GM19043 (cell line): ENCODE results near the gene EDEM3.

Experiments used
- ATAC-seq: cut with Tn5 transposase; IDR thresholded peaks from one replicate; pipeline ENCODE4 v1.9.1; 2021; ENCODE audit warnings: low read depth; ENCODE audit not compliant: unreplicated experiment

EDEM3 gene

DNA sequence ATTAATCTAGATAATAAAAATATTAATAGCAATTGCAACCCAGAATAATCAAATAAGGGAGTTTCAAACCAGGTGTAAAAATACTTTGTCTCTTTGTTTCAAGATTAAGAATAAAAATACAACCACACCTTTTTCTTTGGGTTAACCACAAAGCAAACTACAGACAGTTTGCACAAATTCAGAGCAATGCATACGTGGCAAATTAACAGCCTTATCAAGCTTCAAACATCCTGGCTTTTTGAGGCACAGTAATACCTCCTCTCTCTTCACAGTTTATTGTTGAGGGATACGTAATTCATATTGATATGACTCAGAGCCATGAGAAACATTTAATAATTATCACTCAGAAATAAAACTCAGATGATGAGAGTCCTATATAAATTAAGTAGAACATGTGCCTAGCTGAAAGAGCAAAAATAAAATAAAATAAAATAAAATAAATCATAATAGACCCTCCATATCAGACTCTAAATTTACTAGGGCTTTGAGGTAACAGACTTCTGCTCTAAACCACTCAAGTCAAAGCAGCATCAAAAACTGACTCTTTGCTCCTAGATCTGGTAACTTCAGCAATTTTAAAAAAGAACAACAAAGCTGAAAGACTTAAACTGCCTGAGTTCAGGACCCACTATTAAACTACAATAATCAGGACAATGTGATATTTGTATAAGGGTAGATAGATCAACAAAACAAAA, 11.4 kb downstream of the EDEM3 start:
- ATAC-seq: peak; percentile 36

DNA sequence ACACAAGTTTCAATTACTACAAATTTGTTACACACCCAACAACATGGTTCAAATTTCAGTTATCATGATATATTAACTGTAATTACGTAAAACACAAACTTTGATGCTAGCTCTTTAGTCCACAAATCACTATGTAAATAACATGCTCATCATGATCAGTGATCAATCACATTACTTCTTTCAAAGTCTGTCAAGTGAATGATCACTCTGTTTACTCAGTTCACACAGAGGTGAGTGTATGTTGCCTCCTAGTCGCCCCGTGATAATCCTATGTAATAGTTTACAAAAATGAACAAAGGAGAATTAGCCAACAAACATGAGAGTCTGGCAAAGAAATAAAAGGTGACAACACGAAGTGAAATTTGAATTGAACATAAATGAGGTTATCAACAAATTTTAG, 14.3 kb downstream of the EDEM3 start:
- ATAC-seq: no peak

- no peak for ATAC-seq
Measured at GRCh38 chr1:184739796-184740195, 14.9 kb downstream of the EDEM3 start.

GRCh38 chr1:184739070-184739469, 15.6 kb downstream of the EDEM3 start:
- ATAC-seq: no peak

DNA sequence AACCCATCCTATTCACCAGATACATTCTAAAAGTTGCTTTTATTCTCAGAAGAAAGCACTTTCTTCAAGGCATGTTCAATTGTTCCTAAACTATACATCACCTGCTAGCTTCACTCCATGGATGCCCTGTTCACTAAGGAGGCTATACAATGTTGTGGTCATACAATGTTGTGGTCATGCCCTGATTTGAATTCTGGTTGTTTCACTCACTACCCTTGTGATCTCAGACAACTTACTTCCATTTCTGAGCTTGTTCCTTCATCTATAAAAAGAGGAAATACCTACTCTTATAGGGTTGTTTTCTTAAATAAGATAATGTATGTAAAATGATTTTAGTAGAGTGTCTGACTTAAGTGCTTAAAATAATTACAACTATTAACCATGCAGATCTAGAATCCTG, 19.7 kb downstream of the EDEM3 start:
- ATAC-seq: no peak

- ATAC-seq: no peak
Measured at GRCh38 chr1:184724843-184725242, 29.8 kb downstream of the EDEM3 start.

GRCh38 chr1:184716158-184716557, 38.5 kb downstream of the EDEM3 start:
- ATAC-seq: no peak

DNA sequence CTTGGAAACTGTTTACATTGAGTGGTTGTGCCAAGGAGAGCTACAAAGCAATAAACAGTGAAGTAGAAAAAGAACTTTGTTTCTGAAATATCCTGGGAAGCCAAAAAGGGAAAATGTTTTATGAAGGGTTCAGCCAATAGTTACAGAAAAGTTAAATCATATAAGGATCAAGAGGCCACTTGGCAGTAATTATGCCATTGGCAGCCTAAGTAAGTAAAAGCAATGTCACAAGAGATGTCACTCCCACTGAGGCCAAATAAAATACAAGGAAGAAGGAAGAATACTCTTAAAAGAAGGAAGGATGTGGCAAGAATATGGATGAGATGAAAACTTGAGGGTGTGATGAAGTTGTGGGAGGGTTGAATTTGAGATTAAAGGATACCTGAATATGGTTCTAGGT, 45.2 kb downstream of the EDEM3 start:
- no peak for ATAC-seq

DNA sequence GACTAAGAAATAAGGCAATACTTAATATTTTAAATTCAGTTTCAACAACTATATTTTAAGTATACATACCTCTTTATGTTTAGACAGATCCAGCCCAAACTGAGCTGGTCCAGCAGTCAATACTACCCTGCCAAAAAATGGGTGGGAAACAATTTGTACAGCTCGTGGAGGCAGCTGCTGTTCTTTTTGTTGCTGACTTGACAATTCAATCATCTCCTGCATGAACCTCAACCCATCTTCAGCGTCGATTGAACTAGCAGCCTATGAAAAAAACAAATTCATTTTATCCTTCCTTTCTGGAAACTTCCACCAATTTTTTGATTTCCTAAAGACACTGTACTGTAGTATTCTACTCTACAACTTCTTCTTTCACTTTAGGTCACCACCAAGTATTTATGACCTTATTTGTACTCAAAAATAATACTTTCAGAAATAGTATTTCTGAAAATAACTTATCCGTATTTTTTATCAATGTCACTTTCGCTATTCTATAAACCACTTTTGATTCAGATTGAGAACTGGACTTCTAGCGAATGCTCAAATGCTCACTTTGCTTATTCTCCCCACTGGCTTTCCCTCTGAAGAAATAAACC, 46.5 kb downstream of the EDEM3 start:
- no peak for ATAC-seq

GRCh38 chr1:184705271-184705670, 49.4 kb downstream of the EDEM3 start:
- ATAC-seq: no peak

GRCh38 chr1:184701816-184702215, 52.8 kb downstream of the EDEM3 start:
- ATAC-seq: no peak

- ATAC-seq: no peak
Measured at GRCh38 chr1:184698969-184699368, 55.7 kb downstream of the EDEM3 start.

- ATAC-seq: no peak
Measured at GRCh38 chr1:184698016-184698415, 56.6 kb downstream of the EDEM3 start.

GRCh38 chr1:184696403-184696802, 58.3 kb downstream of the EDEM3 start:
- ATAC-seq: no peak

DNA sequence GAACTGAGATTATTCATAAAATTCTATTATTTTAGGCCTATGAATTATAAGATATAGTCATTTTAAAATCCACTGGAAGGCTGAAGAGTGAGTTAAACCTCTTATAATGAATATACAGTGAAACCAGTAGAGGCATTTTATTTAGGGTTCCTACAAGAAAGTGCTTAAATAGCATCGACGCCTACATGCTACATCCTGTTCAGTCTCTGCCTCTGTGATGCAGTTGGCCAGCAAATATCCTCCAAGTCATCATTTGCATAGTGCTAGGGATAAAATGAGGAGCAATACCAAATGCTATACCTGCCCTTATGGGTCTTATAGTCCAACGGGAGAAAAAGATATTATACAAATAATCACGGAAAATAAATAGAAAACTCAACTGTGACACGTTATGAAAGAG, 59.6 kb downstream of the EDEM3 start:
- no peak for ATAC-seq

DNA sequence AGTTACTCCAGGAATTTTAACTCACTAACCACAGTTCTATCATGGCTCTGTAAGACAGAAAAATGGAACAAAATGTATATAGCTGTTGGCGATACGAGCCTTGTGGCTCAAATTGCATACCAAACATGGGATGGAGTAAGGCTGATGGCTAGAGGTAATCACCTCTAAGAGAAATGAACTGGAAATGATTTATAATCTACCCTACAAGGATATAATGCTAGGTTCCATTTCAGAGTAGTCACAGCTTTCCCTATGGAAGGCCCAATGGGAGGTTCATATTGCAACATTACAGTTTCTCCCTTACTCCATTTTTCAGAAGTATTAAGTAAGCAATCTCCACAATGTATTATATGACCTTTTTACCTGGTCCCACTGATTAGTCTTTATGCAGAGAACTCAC, 61.6 kb downstream of the EDEM3 start:
- no peak for ATAC-seq

GRCh38 chr1:184691719-184692324, 62.8 kb downstream of the EDEM3 start:
- no peak for ATAC-seq

DNA sequence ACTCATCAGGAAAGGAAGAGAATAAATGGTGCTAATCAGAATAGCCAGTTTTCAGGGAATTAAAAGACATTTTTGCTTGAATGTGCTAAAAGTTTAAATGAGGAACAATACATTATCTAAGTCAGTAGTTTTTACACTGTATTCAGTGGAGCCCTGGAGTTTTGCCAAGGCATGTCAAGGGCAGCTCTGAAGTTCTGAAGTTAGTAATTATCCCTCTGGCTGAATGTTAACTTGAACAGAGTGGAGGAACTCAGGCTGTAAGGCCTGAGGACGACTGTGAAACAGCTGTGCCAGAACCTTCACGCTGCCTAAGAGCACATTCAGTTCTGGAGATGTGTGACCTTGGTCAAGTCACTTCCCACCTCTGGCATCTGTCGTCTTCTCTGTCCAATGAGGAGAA, 68.1 kb downstream of the EDEM3 start:
- no peak for ATAC-seq

- no peak for ATAC-seq
Measured at GRCh38 chr1:184685116-184685515, 69.5 kb downstream of the EDEM3 start.

GRCh38 chr1:184684285-184685074, 70.2 kb downstream of the EDEM3 start:
- ATAC-seq: no peak

GRCh38 chr1:184682956-184683355, 71.7 kb downstream of the EDEM3 start:
- ATAC-seq: no peak
